GM21390 (cell line): ENCODE data around the gene CD82.
A peak's percentile ranks its signal among the peaks of the same experiment; 100 is the strongest.

ENCODE experiments used
- ATAC-seq: cut with Tn5 transposase; IDR thresholded peaks from one replicate; pipeline ENCODE4 v1.9.1; 2021; ENCODE audit not compliant: unreplicated experiment

The CD82 gene

DNA sequence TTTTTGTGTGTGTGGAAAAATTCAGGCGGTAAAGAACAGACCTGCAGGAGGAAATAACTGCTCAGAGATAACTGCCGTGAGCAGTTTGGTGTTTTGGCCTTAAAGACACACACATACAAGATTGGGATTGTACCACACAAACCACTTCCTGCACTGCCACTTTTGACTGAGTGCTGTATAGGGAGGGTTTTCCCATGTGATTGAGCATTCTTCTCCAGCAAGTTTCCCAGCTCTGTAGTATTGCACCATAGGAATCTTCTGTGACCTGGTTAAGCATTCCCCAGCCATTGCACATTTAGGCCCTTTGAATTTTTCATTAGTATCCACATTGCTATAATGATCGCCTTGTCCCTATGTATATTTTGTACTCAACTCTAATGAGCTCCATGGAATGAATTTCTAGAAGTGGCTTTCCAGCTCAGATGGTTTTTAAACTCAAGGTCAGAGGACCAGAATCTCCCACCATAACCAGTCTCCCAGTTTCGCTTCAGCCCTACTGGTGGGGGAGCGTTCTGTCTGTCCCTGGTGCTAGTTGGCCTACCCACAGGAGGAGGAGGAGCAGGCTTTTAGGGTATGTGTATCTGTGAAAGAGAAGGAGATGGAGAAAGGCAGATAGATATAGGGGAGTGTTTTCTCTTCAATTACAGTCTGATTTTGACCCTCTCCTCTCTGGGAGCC is 9.3 kb downstream of the CD82 start:
- peak; percentile 50 for ATAC-seq

- peak; percentile 24 for ATAC-seq
These were observed 9.8 kb downstream of the CD82 start for GRCh38 chr11:44575288-44575672.

DNA sequence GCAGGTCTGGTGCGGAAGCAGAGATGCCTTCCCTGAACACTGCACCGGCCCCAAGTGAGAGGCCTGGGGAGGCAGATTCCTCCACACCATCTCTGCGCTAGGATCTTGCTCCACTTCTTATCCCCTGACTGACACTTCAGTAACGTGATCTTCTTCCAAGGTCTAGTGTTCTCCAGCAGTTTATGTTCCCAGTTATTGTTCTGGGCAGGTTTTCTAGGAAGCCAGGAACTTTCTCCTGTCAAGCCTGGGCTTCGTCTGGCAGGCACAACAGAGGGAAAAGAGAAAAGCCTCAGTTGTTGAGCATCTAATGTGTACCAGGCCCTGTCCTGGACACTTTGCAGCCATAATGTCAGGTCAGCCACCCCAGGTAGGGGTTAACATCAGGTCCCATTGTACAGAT is 10.5 kb downstream of the CD82 start:
- no peak for ATAC-seq

- ATAC-seq, result no peak
These were observed 11.2 kb downstream of the CD82 start for GRCh38 chr11:44576656-44577055.

DNA sequence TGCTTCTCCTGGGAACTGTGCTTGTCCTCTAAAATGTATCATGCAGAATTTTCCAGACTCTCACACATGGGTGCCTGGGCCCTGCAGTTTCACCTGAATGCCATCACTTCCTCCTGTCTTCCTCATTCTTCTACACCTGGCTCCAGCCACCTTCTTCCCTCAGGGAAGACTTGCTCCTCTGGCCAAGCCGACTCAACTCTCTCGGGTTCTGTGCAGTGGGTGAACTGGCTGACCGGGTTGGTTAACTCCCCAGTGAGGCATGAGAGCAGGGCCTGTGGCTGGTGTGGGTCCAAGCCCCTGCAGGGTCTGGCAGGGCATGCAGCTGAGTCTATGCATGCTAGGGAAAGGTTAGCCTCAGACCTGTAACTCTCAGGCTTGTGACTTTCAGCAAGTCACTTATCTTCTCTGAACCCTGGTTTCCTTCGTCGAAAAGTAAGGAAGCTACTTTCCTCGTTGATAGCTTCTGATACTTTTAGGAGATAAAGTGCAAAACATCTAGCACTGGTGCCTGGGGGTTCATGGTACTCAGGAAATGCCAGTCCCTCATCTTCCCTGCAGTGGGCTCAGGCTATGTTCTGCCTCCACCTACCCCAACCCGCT is 11.9 kb downstream of the CD82 start:
- no peak for ATAC-seq

DNA sequence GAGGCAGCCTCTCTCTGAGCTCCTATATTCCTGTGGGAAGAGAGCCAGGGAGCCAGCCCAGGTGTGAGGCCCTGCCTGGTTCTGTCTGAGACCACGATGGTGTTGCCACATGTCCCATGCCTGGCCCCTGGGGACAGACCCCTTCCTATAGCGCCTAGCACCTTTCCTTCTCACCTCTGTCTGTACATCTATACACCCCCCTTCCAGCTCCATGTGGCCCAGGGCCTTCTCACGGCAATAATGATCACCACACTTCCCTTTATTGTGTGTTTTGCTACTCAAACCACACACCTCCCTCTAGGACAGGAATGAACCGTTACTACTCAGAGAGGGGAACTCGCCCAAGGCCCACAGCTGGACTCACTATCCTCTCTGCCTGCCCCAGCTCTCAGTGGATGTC is 12.8 kb downstream of the CD82 start:
- ATAC-seq, result peak; percentile 39

GRCh38 chr11:44579302-44579761 is 13.9 kb downstream of the CD82 start:
- no peak for ATAC-seq

DNA sequence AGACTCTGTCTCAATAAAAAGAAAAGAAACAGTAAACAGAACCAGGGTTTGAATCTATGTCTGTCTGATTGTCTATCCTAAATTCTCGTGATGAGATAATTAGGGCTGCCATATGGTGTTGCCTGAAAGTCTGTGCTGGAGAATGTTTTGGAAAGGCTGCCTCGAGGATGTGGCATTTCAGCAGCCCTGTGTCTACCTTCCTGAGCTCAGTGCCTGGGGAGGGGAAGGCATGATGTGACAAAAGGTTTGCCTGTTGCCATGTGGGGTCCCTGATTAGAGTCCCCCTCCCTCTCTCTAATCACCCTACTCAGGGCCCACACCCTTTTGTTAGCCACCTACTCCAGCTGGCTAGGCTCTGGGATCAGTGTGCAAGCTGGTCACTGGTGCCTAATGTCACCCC is 15.2 kb downstream of the CD82 start:
- ATAC-seq, result no peak

GRCh38 chr11:44581246-44581645 is 15.8 kb downstream of the CD82 start:
- ATAC-seq, result no peak

DNA sequence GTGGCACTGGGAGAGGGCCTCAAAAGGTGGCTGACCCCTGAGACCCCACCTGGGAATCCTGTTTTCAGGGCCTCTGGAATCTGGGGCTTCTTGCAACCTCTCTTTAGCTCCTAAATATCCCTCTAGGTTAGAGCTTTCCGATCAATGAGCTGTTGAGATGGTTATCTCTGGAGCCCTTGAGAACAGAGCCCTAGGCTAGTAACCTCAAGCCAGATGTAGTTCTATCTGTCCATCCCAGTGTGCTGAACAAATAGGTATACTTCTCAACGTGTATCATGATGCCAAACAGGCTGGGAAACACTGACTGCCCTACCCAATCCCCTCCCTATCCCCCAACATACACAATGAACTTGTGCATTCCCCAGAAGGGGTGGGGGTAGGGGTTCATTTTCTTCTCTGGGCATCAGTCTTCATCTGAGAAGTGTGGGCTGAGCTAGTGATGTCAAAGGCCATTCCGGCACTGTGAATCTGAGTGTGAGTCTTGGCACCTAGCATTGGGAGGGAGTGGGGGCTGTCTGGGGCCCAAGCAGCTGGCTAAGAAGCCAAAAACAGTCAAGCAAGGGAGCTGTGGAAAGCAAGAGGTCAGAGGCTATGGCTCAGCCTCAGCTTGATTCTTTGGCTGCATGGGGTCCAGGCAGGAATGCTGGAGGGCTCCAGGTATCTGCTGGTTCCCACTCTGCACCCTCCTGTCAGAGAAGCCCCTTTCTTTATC is 17.3 kb downstream of the CD82 start:
- no peak for ATAC-seq

DNA sequence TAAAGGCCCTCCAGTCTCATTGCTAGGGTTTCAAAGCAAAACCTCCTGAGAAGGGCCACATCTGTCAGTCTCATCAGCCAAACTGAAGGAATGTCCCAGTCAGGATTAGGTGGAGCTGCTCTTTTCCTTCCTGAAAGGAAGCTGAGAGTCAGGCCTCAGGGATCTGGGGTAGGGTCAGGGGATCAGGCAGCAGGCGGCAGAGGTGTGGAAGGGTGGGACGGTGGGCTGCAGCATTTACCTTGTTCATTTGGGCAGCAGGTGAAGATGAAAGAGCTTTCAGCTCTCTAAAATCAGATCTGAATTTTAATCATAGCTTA is 17.8 kb downstream of the CD82 start:
- no peak for ATAC-seq

DNA sequence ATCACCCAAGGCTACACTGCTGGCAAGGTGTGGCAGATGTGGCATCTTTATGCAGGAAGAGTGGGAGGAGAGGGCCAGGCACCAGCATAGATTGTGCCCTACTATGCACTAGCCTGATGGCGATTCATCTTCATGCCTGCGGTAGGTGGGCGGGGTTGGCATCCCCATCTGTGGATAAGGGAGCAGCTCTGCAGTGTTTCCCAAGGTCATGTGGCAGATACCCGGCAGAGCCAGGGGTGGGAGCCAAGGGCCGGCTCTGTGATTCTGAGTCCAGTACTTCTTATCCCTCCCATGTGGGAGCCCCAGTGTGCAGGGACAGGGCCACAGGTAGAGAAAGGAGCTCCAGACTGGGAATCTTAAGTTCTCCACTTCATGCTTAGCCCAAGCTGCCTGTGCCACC is 20.0 kb downstream of the CD82 start:
- ATAC-seq, result no peak

GRCh38 chr11:44589301-44589700 is 23.8 kb downstream of the CD82 start:
- no peak for ATAC-seq

- no peak for ATAC-seq
These were observed 25.3 kb downstream of the CD82 start for GRCh38 chr11:44590769-44591168.

GRCh38 chr11:44591557-44591956 is 26.1 kb downstream of the CD82 start:
- ATAC-seq, result no peak

DNA sequence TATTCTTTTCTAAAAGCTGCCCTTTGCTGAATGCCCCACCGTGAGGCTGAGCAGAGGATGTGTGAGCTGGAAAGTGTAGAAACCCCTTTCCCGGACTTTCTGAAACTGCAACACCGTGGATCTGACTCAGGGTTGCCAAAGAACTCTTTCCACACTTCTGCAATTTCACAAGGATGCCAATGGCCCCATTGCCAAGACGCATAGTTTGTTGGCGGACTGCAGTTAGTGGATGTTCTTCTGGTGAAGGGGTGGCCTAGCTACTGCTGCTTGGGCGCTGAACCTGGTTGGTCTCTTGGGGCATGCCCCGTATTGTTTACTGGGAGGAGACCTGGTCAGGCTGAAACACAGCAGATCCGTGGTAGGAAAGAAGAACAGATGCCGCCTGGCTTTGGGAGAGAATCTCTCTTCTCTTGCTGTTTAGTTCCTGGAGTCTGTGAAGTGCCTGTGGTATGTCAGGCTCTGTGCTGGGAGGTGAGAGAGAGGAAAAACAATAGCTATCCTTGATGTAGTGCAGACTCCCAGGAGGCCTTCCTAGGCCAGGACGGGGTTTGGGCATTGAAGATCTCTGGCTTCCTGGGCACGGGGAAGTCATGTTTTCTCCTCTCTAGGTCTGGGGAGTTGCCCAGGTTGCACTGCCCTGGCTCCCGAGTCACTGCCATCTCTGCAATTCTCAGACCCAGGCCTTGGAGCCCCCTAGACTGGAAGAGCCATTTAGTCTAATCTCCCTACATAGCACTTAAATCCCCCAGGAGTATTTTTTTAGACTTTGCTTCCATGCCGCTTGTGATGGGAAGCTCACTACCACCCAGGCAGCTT is 26.9 kb downstream of the CD82 start:
- no peak for ATAC-seq

DNA sequence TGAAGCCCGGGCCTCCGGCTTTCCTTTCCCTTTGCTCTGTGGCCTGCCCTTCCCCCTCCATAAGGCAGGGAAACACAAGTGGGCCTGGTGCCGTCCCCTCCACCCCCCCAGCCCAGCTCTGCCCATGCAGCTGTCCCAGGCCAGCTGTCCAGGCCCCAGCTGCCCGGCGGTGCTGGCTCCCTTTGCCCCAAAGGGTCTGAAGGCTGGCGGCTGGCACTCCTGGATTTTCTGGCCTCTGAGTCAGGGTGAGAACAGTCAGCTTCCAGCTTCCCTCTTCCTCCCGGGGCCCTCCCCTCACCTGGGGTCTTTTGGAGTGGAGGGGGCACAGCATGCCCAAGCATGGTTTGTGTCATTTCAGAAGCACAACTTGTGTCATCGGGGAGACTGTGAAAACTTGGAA is 27.8 kb downstream of the CD82 start:
- ATAC-seq, result no peak

- no peak for ATAC-seq
These were observed 29.5 kb downstream of the CD82 start for GRCh38 chr11:44595006-44595405.

- no peak for ATAC-seq
These were observed 30.5 kb downstream of the CD82 start for GRCh38 chr11:44595964-44596381.

DNA sequence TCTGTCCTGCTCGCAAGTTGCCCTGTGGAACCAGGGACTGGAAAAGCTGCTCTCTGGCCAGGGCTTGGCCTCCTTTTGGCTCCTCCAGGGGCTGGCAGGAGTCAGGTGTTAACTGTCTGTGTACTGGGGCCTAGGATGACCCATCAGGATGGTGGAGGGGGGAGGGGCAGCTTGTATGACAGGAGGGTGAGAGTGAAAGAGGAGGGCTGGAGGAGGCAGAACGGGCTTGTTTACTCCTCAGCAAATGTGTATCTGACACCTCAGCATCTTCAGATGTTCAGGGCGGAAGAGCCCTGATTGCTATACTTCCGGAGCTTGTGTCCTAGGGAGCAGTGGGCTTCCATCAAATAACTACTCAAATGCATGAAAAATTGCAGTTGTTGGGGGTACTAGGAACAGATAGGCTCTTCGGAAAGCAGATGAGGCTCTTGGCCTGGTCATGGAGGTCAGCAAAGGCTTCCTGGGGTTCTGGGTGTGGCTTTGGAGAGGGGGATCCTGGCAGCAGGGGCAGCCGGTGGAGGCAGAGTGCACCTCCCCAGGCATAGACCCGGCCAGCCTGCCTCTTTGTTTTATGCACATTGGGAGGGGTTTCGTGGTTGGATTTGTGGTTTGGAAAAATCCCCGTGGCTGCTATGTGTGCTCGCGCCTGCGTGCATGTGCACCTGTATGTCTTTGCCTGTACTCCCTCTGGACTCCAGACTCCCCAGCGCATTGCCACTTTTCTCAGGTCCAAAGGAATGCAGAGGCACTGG is 31.2 kb downstream of the CD82 start:
- peak; percentile 45 for ATAC-seq
